ENCODE measurements around the gene ZBTB49. TPM values are rescaled to one million over a fixed set of nuclear protein-coding genes. Genes with fewer than 3 reads are reported as not detected.
A peak's percentile ranks its signal among the peaks of the same experiment; 100 is the strongest.

The ZBTB49 gene
- total RNA-seq, 1 donor from 2014 or later: 3.9 TPM

DNA sequence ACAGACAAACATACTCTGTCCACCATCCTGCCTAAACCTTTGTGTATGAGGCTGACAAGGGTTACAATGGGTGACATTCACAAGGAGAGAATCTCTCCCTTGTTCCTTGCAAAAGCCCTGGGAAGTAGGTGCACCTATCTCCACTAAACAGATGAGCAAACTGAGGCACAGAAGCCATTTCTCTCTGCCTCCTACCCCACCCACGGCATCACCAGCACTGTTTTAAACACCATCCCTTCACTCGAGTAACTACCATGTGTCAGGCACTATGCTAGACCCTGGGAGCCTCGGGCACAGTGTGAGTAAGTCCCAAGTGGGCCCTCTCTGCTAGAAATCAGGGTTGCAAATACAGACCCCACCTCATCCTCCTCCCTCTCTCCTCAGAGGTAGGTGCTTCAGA lies 996 bp upstream of the ZBTB49 start:
- Histone ChIP-seq H3K36me3 (ENCODE audit: control insufficient read depth, insufficient read depth, low read length) (peaks cover 9% of the 10 kb centered on the region), H3K27me3 (ENCODE audit: control insufficient read depth, insufficient read depth, low read length) (no peaks in the 10 kb centered on the region), H3K4me3 (ENCODE audit: low read depth, low read length) (peak overlapping the region; percentile 90)
- no peak for DNase-seq (ENCODE audit: low read depth)
- TF ChIP-seq, protein P1, sequence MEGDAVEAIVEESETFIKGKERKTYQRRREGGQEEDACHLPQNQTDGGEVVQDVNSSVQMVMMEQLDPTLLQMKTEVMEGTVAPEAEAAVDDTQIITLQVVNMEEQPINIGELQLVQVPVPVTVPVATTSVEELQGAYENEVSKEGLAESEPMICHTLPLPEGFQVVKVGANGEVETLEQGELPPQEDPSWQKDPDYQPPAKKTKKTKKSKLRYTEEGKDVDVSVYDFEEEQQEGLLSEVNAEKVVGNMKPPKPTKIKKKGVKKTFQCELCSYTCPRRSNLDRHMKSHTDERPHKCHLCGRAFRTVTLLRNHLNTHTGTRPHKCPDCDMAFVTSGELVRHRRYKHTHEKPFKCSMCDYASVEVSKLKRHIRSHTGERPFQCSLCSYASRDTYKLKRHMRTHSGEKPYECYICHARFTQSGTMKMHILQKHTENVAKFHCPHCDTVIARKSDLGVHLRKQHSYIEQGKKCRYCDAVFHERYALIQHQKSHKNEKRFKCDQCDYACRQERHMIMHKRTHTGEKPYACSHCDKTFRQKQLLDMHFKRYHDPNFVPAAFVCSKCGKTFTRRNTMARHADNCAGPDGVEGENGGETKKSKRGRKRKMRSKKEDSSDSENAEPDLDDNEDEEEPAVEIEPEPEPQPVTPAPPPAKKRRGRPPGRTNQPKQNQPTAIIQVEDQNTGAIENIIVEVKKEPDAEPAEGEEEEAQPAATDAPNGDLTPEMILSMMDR (IDR thresholded peaks at IDR 0.05; ENCODE audit: insufficient read depth, low read length, severe bottlenecking): no peak
- no peak for FAIRE-seq

DNA sequence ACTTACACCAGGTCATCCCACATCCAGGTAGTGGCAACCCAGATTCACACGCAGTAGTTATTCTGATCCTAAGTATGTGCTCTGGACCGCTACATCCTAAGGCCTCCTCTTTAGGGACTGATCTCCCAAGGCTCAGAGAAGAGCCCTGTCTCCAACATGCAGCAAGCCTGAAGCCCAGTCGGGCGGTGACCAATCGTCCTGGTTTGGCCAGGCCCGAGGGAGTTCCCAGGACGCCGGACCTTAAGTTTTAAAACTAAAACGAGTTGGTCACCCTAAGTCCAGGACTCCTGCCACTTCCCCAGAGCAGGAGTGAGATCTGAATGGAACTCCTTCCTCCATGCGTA lies 482 bp upstream of the ZBTB49 start:
- H3K4me3 ChIP-seq (ENCODE audit: low read depth, low read length): peak overlapping the region; percentile 90
- FAIRE-seq (no peak), DNase-seq (ENCODE audit: low read depth) (peak; percentile 20)
- TF ChIP-seq, protein P1 (IDR thresholded peaks at IDR 0.05; ENCODE audit: insufficient read depth, low read length, severe bottlenecking): no peak
- H3K36me3 ChIP-seq (ENCODE audit: control insufficient read depth, insufficient read depth, low read length): peaks cover 9% of the 10 kb centered on the region
- H3K27me3 ChIP-seq (ENCODE audit: control insufficient read depth, insufficient read depth, low read length): no peaks in the 10 kb centered on the region

DNA sequence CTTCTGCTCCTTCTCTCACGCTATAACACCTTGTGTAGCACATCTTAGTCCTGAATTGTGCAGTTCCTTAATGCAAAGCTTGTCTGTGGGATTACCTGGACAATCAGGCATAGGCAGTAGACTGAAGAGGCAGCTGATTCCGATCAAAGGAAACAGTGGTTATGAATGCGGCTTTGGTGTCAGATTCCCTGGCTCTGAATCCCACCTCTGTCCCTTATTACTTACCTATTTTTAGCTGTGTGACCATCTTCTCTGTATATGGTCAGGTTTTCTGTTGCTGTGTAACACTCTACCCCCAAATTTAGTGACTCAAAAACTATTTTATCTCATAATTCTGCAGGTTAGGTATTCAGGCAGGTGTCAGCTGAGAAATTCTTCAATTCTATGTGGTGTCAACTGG lies 3.2 kb downstream of the ZBTB49 start:
- DNase-seq (ENCODE audit: low read depth): no peak
- Histone ChIP-seq H3K36me3 (ENCODE audit: control insufficient read depth, insufficient read depth, low read length) (peaks cover 2% of the 10 kb centered on the region), H3K27me3 (ENCODE audit: control insufficient read depth, insufficient read depth, low read length) (no peaks in the 10 kb centered on the region), H3K4me3 (ENCODE audit: low read depth, low read length) (no peak overlapping the region)
- TF ChIP-seq, protein P1 (IDR thresholded peaks at IDR 0.05; ENCODE audit: insufficient read depth, low read length, severe bottlenecking): no peak
- FAIRE-seq: no peak

DNA sequence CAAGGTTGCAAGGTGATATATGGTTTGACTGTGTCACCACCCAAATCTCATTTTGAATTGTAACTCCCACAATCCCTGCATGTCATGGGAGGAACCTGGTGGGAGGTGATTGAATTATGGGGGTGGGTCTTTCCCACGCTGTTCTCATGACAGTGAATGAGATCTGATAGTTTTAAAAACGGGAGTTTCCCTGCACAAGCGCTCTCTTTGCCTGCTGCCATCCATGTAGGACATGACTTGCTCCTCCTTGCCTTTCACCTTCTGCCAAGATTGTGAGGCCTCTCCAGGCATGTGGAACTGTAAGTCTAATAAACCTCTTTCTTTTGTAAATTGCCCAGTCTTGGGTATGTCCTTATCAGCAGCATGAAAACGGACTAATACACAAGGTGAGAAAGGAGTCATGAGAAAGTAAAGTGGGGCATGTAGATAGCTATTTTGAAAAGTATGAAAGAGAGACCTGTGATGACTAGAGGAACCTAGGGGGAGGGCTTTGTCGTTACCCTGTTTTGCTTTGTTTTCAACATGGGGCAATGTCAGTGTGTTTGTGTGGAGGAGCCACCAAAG lies 6.3 kb downstream of the ZBTB49 start:
- Histone ChIP-seq H3K4me3 (ENCODE audit: low read depth, low read length) (no peak overlapping the region), H3K36me3 (ENCODE audit: control insufficient read depth, insufficient read depth, low read length) (peaks cover 2% of the 10 kb centered on the region), H3K27me3 (ENCODE audit: control insufficient read depth, insufficient read depth, low read length) (no peaks in the 10 kb centered on the region)
- TF ChIP-seq, protein P1 (IDR thresholded peaks at IDR 0.05; ENCODE audit: insufficient read depth, low read length, severe bottlenecking): no peak
- DNase-seq (ENCODE audit: low read depth): no peak
- FAIRE-seq: no peak

DNA sequence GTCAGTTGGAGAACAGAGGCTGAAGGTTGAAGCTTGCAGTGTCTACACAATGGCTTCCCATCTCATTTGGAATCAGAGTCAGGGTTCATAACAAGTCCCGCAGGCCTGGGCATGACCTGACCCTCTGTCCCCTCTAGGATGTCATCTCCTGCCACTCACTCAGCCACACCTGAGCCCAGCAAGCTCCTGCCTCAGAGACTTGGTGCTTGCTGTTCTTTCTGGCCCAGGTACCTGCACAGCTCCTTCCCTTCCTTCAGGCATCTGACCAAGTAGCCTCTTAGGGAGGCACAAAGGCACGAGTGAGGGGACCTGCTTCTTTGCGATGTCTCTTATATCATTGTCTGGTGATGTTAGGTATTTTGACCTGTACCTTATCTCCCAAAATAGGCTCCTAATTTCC lies 9.0 kb downstream of the ZBTB49 start:
- TF ChIP-seq, protein P1 (IDR thresholded peaks at IDR 0.05; ENCODE audit: insufficient read depth, low read length, severe bottlenecking): no peak
- no peak for FAIRE-seq
- H3K4me3 ChIP-seq (ENCODE audit: low read depth, low read length): no peak overlapping the region
- H3K36me3 ChIP-seq (ENCODE audit: control insufficient read depth, insufficient read depth, low read length): no peaks in the 10 kb centered on the region
- no peak for DNase-seq (ENCODE audit: low read depth)
- no peaks in the 10 kb centered on the region for H3K27me3 ChIP-seq (ENCODE audit: control insufficient read depth, insufficient read depth, low read length)

DNA sequence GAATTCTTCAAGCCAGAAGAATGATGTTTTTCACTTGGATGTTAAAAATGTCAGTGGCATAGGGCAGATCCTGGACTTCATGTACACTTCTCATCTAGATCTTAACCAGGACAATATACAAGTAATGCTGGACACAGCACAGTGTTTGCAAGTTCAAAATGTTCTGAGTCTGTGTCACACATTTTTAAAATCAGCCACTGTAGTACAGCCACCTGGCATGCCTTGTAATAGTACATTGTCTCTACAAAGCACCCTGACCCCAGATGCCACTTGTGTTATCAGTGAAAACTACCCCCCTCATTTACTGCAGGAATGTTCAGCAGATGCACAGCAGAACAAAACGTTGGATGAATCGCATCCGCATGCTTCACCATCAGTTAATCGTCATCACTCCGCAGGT lies 11.9 kb downstream of the ZBTB49 start:
- H3K27me3 ChIP-seq (ENCODE audit: control insufficient read depth, insufficient read depth, low read length): no peaks in the 10 kb centered on the region
- no peak for FAIRE-seq

More for the DNA sequence above, 11.9 kb downstream of the ZBTB49 start:
- DNase-seq (ENCODE audit: low read depth): no peak
- Histone ChIP-seq H3K4me3 (ENCODE audit: low read depth, low read length) (no peak overlapping the region), H3K36me3 (ENCODE audit: control insufficient read depth, insufficient read depth, low read length) (peaks cover 4% of the 10 kb centered on the region)
- TF ChIP-seq, protein P1 (IDR thresholded peaks at IDR 0.05; ENCODE audit: insufficient read depth, low read length, severe bottlenecking): no peak

Data from bronchial epithelial cell (primary cell).